GM12878 (cell line): Measurements from ENCODE around the gene SNRPA. TPM values are rescaled to one million over a fixed set of nuclear protein-coding genes. Genes with fewer than 3 reads are reported as not detected.

Source experiments
- BHLHE40 ChIP-seq, 2 experiments: fragments of 450-650 bp in 1 of 2; IDR thresholded peaks; 2 replicates each; pipeline ENCODE4 v1.6.1; 2011 to 2017; ENCODE audit warnings: low read depth in 2 of 2, borderline replicate concordance in 1 of 2, improper control_type of control experiment in 1 of 2, low read length in 1 of 2, mild to moderate bottlenecking in 1 of 2
- CTCF ChIP-seq, 3 experiments: IDR thresholded peaks in 2 of 3; conservative IDR thresholded peaks in 1 of 3; 2 replicates each; pipeline ENCODE4 v1.5.1; 2011; ENCODE audit warnings: low read depth in 3 of 3, low read length in 3 of 3, mild to moderate bottlenecking in 3 of 3, control low read depth in 2 of 3, moderate library complexity in 2 of 3, inconsistent platforms in 1 of 3, mixed read lengths in 1 of 3; ENCODE audit not compliant: control insufficient read depth in 2 of 3, insufficient read depth in 1 of 3; ENCODE audit errors: extremely low read depth in 1 of 3
- DPF2 ChIP-seq: fragments of 450-650 bp; IDR thresholded peaks from 2 replicates; pipeline ENCODE4 v1.6.1; 2017; ENCODE audit warnings: mild to moderate bottlenecking
- KLF5 ChIP-seq: fragments of 450-650 bp; IDR thresholded peaks from 2 replicates; pipeline ENCODE4 v1.6.1; 2014; ENCODE audit warnings: mild to moderate bottlenecking; ENCODE audit not compliant: partially characterized antibody
- MXI1 ChIP-seq: fragments of 150-350 bp; IDR thresholded peaks from 2 replicates; pipeline ENCODE4 v1.6.1; 2011; ENCODE audit warnings: low read depth, mild to moderate bottlenecking, inconsistent platforms, low read length, improper control_type of control experiment
- NR2C2 ChIP-seq: IDR thresholded peaks from 2 replicates; pipeline ENCODE4 v1.6.1; 2011; ENCODE audit warnings: borderline replicate concordance, low read depth; ENCODE audit not compliant: control insufficient read depth, insufficient read length
- PKNOX1 ChIP-seq: fragments of 450-650 bp; IDR thresholded peaks from 2 replicates; pipeline ENCODE4 v1.6.1; 2016; ENCODE audit warnings: mild to moderate bottlenecking
- PML ChIP-seq: IDR thresholded peaks from 2 replicates; pipeline ENCODE4 v1.6.1; 2012; ENCODE audit warnings: low read length, inconsistent platforms
- SP1 ChIP-seq: IDR thresholded peaks from one replicate; pipeline ENCODE4 v1.6.1; 2011; ENCODE audit warnings: low read depth, low read length
- SRF ChIP-seq, 2 experiments: IDR thresholded peaks; 2 replicates each; pipeline ENCODE4 v1.6.1; 2011; ENCODE audit warnings: low read depth in 2 of 2, low read length in 2 of 2, mild to moderate bottlenecking in 1 of 2, moderate library complexity in 1 of 2
- SUPT20H ChIP-seq: IDR thresholded peaks from 2 replicates; pipeline ENCODE4 v1.6.1; 2011; ENCODE audit warnings: low read depth, mild to moderate bottlenecking, low read length, moderate library complexity, borderline replicate concordance; ENCODE audit not compliant: control insufficient read depth
- TBL1XR1 ChIP-seq: IDR thresholded peaks from 2 replicates; pipeline ENCODE4 v1.6.1; 2012; ENCODE audit warnings: low read depth, low read length, improper control_type of control experiment
- WRNIP1 ChIP-seq: IDR thresholded peaks from 2 replicates; pipeline ENCODE4 v1.6.1; 2011; ENCODE audit warnings: low read depth, low read length, improper control_type of control experiment, borderline replicate concordance
- polyA plus RNA-seq, 11 experiments: library from polyadenylated mRNA; depleted of rRNA in 4 of 11; unstranded in 6 of 11; stranded (reverse) in 5 of 11; fragments of >200 nt; fragmentation: Nextera tagmentation in 4 of 11; fragmentation: Illumina TruSeq in 1 of 11; extraction: Ambion mirVana in 4 of 11; extraction: Trizol in 1 of 11; gene quantifications; 1 replicate in 1 of 11; 2 replicates in 10 of 11; pipeline versions ENCODE4 v1.2.1 to v1.2.3, GENCODE V29; 2011 to 2016; ENCODE audit warnings: inconsistent platforms in 2 of 11, missing spikeins in 2 of 11, low read depth in 1 of 11
- total RNA-seq, 4 experiments: library from RNA; depleted of rRNA in 3 of 4; stranded (reverse); fragments of >200 nt in 3 of 4; fragmentation: Illumina TruSeq in 1 of 4; extraction: Trizol in 1 of 4; gene quantifications; 2 replicates each; pipeline versions ENCODE4 v1.2.1 to v1.2.3, GENCODE V29; 2013 to 2021
- TF ChIP-seq, protein P1 (sequence below): fragments of 450-650 bp; IDR thresholded peaks from 2 replicates; pipeline ENCODE4 v1.6.1; 2017; ENCODE audit warnings: mild to moderate bottlenecking, low read depth, inconsistent platforms; ENCODE audit not compliant: poor library complexity, severe bottlenecking
- TF ChIP-seq, protein P2 (sequence below): fragments of 150-350 bp; IDR thresholded peaks from 2 replicates; pipeline ENCODE4 v1.6.1; 2016; ENCODE audit warnings: low read depth, low read length
- TF ChIP-seq, protein P3 (sequence below): fragments of 450-650 bp; IDR thresholded peaks from 2 replicates; pipeline ENCODE4 v1.6.1; 2018; ENCODE audit warnings: borderline replicate concordance, mild to moderate bottlenecking; ENCODE audit not compliant: partially characterized antibody

Gene SNRPA
- total and polyA plus RNA-seq, 10 of the 15 experiments (the other 5 are each of a cell fraction or from before 2014, with no cell fraction given) = 14.8 to 299 (median 202) TPM

- TF ChIP-seq, protein P1, sequence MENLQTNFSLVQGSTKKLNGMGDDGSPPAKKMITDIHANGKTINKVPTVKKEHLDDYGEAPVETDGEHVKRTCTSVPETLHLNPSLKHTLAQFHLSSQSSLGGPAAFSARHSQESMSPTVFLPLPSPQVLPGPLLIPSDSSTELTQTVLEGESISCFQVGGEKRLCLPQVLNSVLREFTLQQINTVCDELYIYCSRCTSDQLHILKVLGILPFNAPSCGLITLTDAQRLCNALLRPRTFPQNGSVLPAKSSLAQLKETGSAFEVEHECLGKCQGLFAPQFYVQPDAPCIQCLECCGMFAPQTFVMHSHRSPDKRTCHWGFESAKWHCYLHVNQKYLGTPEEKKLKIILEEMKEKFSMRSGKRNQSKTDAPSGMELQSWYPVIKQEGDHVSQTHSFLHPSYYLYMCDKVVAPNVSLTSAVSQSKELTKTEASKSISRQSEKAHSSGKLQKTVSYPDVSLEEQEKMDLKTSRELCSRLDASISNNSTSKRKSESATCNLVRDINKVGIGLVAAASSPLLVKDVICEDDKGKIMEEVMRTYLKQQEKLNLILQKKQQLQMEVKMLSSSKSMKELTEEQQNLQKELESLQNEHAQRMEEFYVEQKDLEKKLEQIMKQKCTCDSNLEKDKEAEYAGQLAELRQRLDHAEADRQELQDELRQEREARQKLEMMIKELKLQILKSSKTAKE = peak; percentile 2
- TF ChIP-seq PKNOX1 (peak; percentile 99), MXI1 (peak; percentile 43; the same call in 1 of the 2 replicates), NR2C2 (no peak), BHLHE40 (IDR thresholded peaks at IDR 0.05; ENCODE audit: borderline replicate concordance in 1 of 2, low read depth in 2 of 2, low read length in 1 of 2) (peak in 1 of 2 experiments; percentile 18; a peak in 1 of 4 replicates), SP1 (peak; percentile 92), SRF (IDR thresholded peaks at IDR 0.05; ENCODE audit: low read depth in 2 of 2, low read length in 2 of 2) (no peak), WRNIP1 (no peak), DPF2 (peak; percentile 96), SUPT20H (no peak), CTCF (IDR thresholded peaks at IDR 0.05 in 2 of 3, conservative IDR thresholded peaks at IDR 0.05 in 1 of 3; ENCODE audit: control insufficient read depth in 2 of 3, extremely low read depth in 1 of 3, insufficient read depth in 1 of 3, low read depth in 3 of 3, low read length in 3 of 3) (no peak), PML (no peak), KLF5 (no peak), TBL1XR1 (no peak)
- TF ChIP-seq, protein P2, sequence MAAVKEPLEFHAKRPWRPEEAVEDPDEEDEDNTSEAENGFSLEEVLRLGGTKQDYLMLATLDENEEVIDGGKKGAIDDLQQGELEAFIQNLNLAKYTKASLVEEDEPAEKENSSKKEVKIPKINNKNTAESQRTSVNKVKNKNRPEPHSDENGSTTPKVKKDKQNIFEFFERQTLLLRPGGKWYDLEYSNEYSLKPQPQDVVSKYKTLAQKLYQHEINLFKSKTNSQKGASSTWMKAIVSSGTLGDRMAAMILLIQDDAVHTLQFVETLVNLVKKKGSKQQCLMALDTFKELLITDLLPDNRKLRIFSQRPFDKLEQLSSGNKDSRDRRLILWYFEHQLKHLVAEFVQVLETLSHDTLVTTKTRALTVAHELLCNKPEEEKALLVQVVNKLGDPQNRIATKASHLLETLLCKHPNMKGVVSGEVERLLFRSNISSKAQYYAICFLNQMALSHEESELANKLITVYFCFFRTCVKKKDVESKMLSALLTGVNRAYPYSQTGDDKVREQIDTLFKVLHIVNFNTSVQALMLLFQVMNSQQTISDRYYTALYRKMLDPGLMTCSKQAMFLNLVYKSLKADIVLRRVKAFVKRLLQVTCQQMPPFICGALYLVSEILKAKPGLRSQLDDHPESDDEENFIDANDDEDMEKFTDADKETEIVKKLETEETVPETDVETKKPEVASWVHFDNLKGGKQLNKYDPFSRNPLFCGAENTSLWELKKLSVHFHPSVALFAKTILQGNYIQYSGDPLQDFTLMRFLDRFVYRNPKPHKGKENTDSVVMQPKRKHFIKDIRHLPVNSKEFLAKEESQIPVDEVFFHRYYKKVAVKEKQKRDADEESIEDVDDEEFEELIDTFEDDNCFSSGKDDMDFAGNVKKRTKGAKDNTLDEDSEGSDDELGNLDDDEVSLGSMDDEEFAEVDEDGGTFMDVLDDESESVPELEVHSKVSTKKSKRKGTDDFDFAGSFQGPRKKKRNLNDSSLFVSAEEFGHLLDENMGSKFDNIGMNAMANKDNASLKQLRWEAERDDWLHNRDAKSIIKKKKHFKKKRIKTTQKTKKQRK = 0 out of 2 replicates have a peak, but pooled peaks have one; percentile 19
- TF ChIP-seq, protein P3, sequence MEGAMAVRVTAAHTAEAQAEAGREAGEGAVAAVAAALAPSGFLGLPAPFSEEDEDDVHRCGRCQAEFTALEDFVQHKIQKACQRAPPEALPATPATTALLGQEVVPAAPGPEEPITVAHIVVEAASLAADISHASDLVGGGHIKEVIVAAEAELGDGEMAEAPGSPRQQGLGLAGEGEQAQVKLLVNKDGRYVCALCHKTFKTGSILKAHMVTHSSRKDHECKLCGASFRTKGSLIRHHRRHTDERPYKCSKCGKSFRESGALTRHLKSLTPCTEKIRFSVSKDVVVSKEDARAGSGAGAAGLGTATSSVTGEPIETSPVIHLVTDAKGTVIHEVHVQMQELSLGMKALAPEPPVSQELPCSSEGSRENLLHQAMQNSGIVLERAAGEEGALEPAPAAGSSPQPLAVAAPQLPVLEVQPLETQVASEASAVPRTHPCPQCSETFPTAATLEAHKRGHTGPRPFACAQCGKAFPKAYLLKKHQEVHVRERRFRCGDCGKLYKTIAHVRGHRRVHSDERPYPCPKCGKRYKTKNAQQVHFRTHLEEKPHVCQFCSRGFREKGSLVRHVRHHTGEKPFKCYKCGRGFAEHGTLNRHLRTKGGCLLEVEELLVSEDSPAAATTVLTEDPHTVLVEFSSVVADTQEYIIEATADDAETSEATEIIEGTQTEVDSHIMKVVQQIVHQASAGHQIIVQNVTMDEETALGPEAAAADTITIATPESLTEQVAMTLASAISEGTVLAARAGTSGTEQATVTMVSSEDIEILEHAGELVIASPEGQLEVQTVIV = peak; percentile 64
These were observed 36.3 kb upstream of the SNRPA start (continued) for GRCh38 chr19:40714441-40715299.
